Heart right ventricle (tissue), 16 donors: Measurements from ENCODE around the gene MC1R. TPM values are rescaled to one million over a fixed set of nuclear protein-coding genes. Genes with fewer than 3 reads are reported as not detected.

Experiments
- ATAC-seq, 8 donors: fragments of 200-7000 bp; cut with Tn5 transposase; one replicate each; pipeline ENCODE4 v1.9.1; 2020; ENCODE audit warnings: mild to moderate bottlenecking in 8 of 8, moderate library complexity in 8 of 8, moderate number of reproducible peaks in 1 of 8
- DNase-seq, 2 donors: peaks; one replicate each; pipeline ENCODE4 v3.0.0-alpha.2; 2020
- H3K27ac ChIP-seq, 10 donors: fragments of 200-600 bp; sonication (generic) in 2 of 10; one replicate each; pipeline versions ENCODE4 v1.5.0 to v1.8.0; 2020 to 2022; ENCODE audit warnings: mild to moderate bottlenecking in 3 of 10
- H3K27me3 ChIP-seq, 7 donors: fragments of 200-600 bp; one replicate each; pipeline ENCODE4 v1.8.0; 2021 to 2022; ENCODE audit warnings: mild to moderate bottlenecking in 2 of 7
- H3K36me3 ChIP-seq, 9 donors: fragments of 200-600 bp; sonication (generic) in 1 of 9; one replicate each; pipeline versions ENCODE4 v1.5.0 to v1.8.0; 2020 to 2022; ENCODE audit warnings: mild to moderate bottlenecking in 2 of 9
- H3K4me1 ChIP-seq, 9 donors: fragments of 200-600 bp; sonication (generic) in 1 of 9; one replicate each; pipeline versions ENCODE4 v1.5.0 to v1.8.0; 2020 to 2022; ENCODE audit warnings: mild to moderate bottlenecking in 4 of 9
- H3K4me3 ChIP-seq, 10 donors: fragments of 200-600 bp; sonication (generic) in 2 of 10; one replicate each; pipeline versions ENCODE4 v1.5.0 to v1.8.0; 2020 to 2022; ENCODE audit warnings: mild to moderate bottlenecking in 7 of 10, moderate library complexity in 2 of 10
- H3K9me3 ChIP-seq, 11 donors: fragments of 200-600 bp in 10 of 11; sonication (generic) in 2 of 11; one replicate each; pipeline versions ENCODE4 v1.5.0 to v1.8.0; 2013 to 2022; ENCODE audit warnings: mild to moderate bottlenecking in 2 of 11, control low read depth in 1 of 11, moderate library complexity in 1 of 11
- WGBS, 2 donors: extraction: QIAGEN DNeasy Blood & Tissue Kit; methylation state at CpG; one replicate each; pipeline ENCODE4 v1.1.7; 2013; ENCODE audit warnings: inconsistent platforms in 1 of 2; 5-methylcytosine and 5-hydroxymethylcytosine counted together
- intact Hi-C, 10 donors: fragments of 100-400 bp; cut with DNase I; formaldehyde crosslinking; loops; one replicate each; pipeline versions ENCODE4 v1.11.1 to v1.14.2; 2022
- polyA plus RNA-seq, 2 donors: library from polyadenylated mRNA; stranded (reverse); fragments of 200-250 nt; gene quantifications; one replicate each; pipeline ENCODE4 v1.2.3, GENCODE V29; 2013
- total RNA-seq, 10 donors: library from RNA; stranded (reverse); fragmentation: NEBNext Ultra II Directional in 3 of 10; extraction: Animal tissue kit (Norgen Biotek cat#: 25700) in 3 of 10; gene quantifications; one replicate each; pipeline versions ENCODE4 v1.2.1 to v1.2.4, GENCODE V29; 2021 to 2023
- TF ChIP-seq, protein P1 (sequence below), 9 donors: fragments of 200-600 bp; sonication (generic) in 2 of 9; IDR thresholded peaks; one replicate each; pipeline versions ENCODE4 v1.5.0 to v1.8.0; 2021 to 2022; ENCODE audit warnings: antibody characterized with exemption in 9 of 9, mild to moderate bottlenecking in 5 of 9, moderate library complexity in 1 of 9
- donor health status: Arrhythmogenic right ventricular cardiomyopathy.
- donor health status: ischemic (EF 13 %, LVEDD 7.1; RV severe dilation, severe dysfunction).
- donor health status: healthy with polysubstance abuse.
- donor health status: DM: no; HTN: yes; CAD: no.
- donor health status: DM: no; HTN: no; CAD: no.
- donor health status: ischemic (EF 25% LVEDD 6.9; RV normal size, moderate dysfunction).
- donor health status: ischemic (EF 25% LVEDD 5.7; RV mildly dilated, moderate dysfunction).
- donor health status: healthy.
- donor health status: DM: yes; HTN: yes; CAD: no.
- donor health status: Ischemic cardiomyopathy.
- donor health status: ischemic (EF 35%, LVEDD 5.7; RV mildly dilated, moderate dysfunction).
- donor health status: nonischemic (EF 11% LVEDD 7.7; RV severe dilation, severe dysfunction).
- donor health status: DM: yes; HTN: yes; CAD: no.
- donor health status: PGD.
- donor health status: ischemic (EF 29% LVEDD 5.4; RV normal size, mild dysfunction).
- donor health status: nonischemic (EF 23%, LVEDD 6.1; RV moderate dilation, normal function).

MC1R gene
- total and polyA plus RNA-seq, 12 donors: 0.64 to 4.5 (median 1.3) TPM

DNA sequence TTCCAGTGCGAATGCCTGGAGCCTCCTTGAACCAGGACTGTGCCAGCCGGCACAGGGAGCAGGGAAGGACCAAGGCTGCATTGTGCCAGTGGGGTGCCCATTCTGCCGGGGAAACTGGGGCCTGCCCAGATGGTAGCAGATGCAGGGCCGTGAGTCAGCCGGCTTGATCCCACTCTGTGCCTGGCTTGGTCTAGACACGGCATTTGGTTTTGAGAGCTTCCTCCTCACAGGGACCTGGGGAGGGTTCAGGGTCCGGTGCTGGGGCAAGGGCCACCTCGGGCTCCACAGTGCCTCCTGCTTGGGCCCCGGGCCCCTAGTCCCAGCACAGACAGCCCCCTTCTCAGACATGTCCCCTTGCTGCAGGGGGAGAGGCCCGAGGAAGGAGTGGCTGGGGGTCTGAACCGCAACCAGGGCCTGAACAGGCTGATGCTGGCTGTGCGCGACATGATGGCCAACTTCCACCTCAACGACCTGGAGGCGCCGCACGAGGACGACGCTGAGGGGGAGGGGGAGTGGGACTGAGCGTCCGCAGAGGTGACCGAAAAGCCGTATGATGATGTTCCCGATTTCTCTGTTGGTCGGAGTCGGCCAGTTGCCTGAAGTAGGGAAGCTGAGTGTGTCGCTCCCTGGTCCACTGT is 7.8 kb upstream of the MC1R start:
- peak overlapping the region in 2 of 10 donors; percentile 42 for H3K27ac ChIP-seq
- no peaks in the 10 kb centered on the region for H3K27me3 ChIP-seq
- TF ChIP-seq, protein P1, sequence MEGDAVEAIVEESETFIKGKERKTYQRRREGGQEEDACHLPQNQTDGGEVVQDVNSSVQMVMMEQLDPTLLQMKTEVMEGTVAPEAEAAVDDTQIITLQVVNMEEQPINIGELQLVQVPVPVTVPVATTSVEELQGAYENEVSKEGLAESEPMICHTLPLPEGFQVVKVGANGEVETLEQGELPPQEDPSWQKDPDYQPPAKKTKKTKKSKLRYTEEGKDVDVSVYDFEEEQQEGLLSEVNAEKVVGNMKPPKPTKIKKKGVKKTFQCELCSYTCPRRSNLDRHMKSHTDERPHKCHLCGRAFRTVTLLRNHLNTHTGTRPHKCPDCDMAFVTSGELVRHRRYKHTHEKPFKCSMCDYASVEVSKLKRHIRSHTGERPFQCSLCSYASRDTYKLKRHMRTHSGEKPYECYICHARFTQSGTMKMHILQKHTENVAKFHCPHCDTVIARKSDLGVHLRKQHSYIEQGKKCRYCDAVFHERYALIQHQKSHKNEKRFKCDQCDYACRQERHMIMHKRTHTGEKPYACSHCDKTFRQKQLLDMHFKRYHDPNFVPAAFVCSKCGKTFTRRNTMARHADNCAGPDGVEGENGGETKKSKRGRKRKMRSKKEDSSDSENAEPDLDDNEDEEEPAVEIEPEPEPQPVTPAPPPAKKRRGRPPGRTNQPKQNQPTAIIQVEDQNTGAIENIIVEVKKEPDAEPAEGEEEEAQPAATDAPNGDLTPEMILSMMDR (IDR thresholded peaks at IDR 0.05): no peak
- peaks cover 0 to 63% (median 32%) of the 10 kb centered on the region in 9 donors for H3K36me3 ChIP-seq
- 93 to 94% methylated on average over 27 of the region's 27 CpGs for WGBS, 2 donors
- no peak overlapping the region for H3K4me3 ChIP-seq
- ATAC-seq (peak in 5 of 8 donors; percentile 2 to 18 (median 9)), DNase-seq (no peak)
- intact Hi-C loops: no loop called here
- peaks cover 0 to 14% (median 9%) of the 10 kb centered on the region in 9 donors for H3K4me1 ChIP-seq
- no peaks in the 10 kb centered on the region for H3K9me3 ChIP-seq

DNA sequence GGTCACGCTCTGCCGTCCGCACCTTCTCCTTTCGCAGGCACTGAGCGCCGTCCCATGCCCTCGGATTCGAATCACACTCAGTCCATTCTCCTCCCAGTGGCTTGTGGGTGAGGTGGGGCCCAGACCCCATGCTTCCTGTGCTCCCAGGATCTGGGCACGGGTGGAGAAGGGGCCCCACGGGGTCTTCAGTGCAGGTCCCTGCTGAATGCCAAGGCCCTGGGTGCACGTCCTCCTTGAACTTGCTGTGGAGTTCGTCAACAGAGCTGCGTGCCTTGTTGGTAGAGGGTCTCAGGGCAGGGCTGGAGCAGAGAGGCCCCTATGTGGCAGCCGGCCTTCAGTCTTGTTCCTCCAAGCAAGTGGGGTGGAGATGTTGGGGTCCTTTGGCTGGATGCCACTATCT is 7.3 kb upstream of the MC1R start:
- no peaks in the 10 kb centered on the region for H3K9me3 ChIP-seq
- TF ChIP-seq, protein P1 (IDR thresholded peaks at IDR 0.05): no peak
- peaks cover 0 to 14% (median 9%) of the 10 kb centered on the region in 9 donors for H3K4me1 ChIP-seq
- no peak overlapping the region for H3K4me3 ChIP-seq
- no peaks in the 10 kb centered on the region for H3K27me3 ChIP-seq
- WGBS, 2 donors: 94 to 95% methylated on average over 14 of the region's 14 CpGs
- no peak for DNase-seq
- peaks cover 0 to 58% (median 27%) of the 10 kb centered on the region in 9 donors for H3K36me3 ChIP-seq
- no peak overlapping the region for H3K27ac ChIP-seq
- no peak for ATAC-seq
- intact Hi-C loops: no loop called here

DNA sequence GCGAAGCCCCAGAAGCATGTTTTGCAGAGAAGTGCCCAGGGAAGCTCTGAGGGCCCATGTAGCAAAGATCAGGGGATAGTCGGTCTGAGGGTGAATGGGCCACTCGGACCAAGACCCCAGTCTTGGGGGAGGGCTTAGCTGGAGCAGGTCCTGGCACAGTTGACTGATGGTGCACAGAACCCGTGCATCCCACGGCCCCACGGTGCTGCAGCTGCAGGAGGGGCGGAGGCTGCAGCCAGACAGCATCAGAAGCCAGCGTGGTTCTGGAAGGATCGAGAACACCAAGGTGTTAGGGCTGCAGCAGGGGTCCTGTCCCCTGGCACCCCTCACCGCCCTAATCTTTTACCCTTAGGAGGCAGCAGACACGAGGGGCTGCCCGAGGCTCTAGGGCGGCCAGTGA is 6.5 kb upstream of the MC1R start:
- TF ChIP-seq, protein P1 (IDR thresholded peaks at IDR 0.05): no peak
- peaks cover under 1 to 15% (median 9%) of the 10 kb centered on the region in 9 donors for H3K4me1 ChIP-seq
- no peak overlapping the region for H3K27ac ChIP-seq
- intact Hi-C loops: no loop called here
- H3K27me3 ChIP-seq: no peaks in the 10 kb centered on the region
- no peak for DNase-seq
- peaks cover 0 to 50% (median 20%) of the 10 kb centered on the region in 9 donors for H3K36me3 ChIP-seq
- no peak overlapping the region for H3K4me3 ChIP-seq
- ATAC-seq: no peak
- no peaks in the 10 kb centered on the region for H3K9me3 ChIP-seq
- WGBS, 2 donors: 87 to 90% methylated on average over 13 of the region's 13 CpGs

DNA sequence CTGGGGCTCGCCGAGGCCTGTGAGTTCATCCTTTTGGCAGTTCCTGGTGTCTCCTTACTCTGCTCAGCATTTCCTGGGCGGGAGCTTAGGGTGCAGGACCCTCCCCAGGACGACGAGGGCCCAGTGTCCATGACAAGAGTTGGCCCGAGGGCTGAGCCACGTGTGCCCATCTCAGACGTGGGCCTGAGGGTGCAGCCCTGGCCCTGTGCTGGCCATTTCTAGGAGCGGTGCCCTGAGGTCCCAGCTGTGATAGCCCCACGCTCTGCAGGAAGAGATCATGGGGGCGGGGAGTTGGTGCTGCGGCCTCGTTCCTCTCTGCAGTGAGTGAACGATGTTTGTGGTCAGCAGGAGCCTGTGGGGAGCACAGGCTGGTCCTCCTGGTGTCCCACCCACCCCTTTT is 6.0 kb upstream of the MC1R start:
- Histone ChIP-seq H3K4me3 (no peak overlapping the region), H3K27ac (no peak overlapping the region), H3K36me3 (peaks cover 0 to 50% (median 20%) of the 10 kb centered on the region in 9 donors), H3K27me3 (no peaks in the 10 kb centered on the region), H3K4me1 (peaks cover 5 to 20% (median 14%) of the 10 kb centered on the region in 9 donors), H3K9me3 (no peaks in the 10 kb centered on the region)
- no peak for ATAC-seq
- TF ChIP-seq, protein P1 (IDR thresholded peaks at IDR 0.05): no peak
- WGBS, 2 donors: 68 to 74% methylated on average over 14 of the region's 14 CpGs
- no peak for DNase-seq
- intact Hi-C loops: no loop called here
